A673 (cell line): ENCODE results near the gene XAGE3. TPM values are rescaled to one million over a fixed set of nuclear protein-coding genes. Genes with fewer than 3 reads are reported as not detected.
A peak's percentile ranks its signal among the peaks of the same experiment; 100 is the strongest.
"Not testable (repeated sequence)": the region's sequence is repeated elsewhere in the genome, so short reads cannot be mapped to it uniquely, and the experiment has no call there.

Source experiments
- BruUV-seq: library from RNA; stranded (reverse); fragments of 400-500 nt; replicated peaks from 2 replicates; lab custom pipeline; 2021; lab: Mats Ljungman, UMichigan
- CTCF ChIA-PET: fragments of 300-600 bp; sonication (Branson Sonifier 250); formaldehyde crosslinking; loops from one replicate; lab custom pipeline; 2022; ENCODE audit warnings: antibody characterized with exemption; lab: Charles Lee
- POLR2A ChIA-PET: fragments of 300-600 bp; sonication (Branson Sonifier 250); formaldehyde crosslinking; loops from one replicate; lab custom pipeline; 2022; ENCODE audit warnings: antibody characterized with exemption; ENCODE audit not compliant: low non-redundant PET; lab: Charles Lee
- DNase-seq: peaks from one replicate; pipeline ENCODE4 v3.0.0-alpha.2; 2015; ENCODE audit warnings: low spot score
- H3K27ac ChIP-seq: fragments of 200-600 bp; sonication (generic); 2 replicates; pipeline ENCODE4 v1.5.1; 2016; ENCODE audit warnings: mixed run types, low read depth, mild to moderate bottlenecking, mixed read lengths, antibody characterized with exemption, low read length; ENCODE audit not compliant: poor library complexity, severe bottlenecking
- H3K27me3 ChIP-seq: fragments of 200-600 bp; sonication (generic); replicated peaks from 2 replicates; pipeline ENCODE4 v1.6.1; 2017; ENCODE audit warnings: mixed run types, low read depth, mild to moderate bottlenecking, mixed read lengths, antibody characterized with exemption, low read length; ENCODE audit not compliant: insufficient read depth, poor library complexity
- H3K36me3 ChIP-seq: fragments of 200-600 bp; sonication (generic); 2 replicates; pipeline ENCODE4 v1.6.1; 2016; ENCODE audit warnings: mixed run types, mild to moderate bottlenecking, mixed read lengths, antibody characterized with exemption, low read length; ENCODE audit not compliant: insufficient read depth, poor library complexity, severe bottlenecking
- H3K4me1 ChIP-seq: fragments of 200-600 bp; sonication (generic); 2 replicates; pipeline ENCODE4 v1.6.1; 2017; ENCODE audit warnings: mixed run types, mild to moderate bottlenecking, mixed read lengths, antibody characterized with exemption, low read length; ENCODE audit not compliant: insufficient read depth, poor library complexity, severe bottlenecking
- H3K4me3 ChIP-seq: fragments of 200-600 bp; sonication (generic); 2 replicates; pipeline ENCODE4 v1.5.1; 2016; ENCODE audit warnings: low read depth, mixed run types, mild to moderate bottlenecking, mixed read lengths, low read length; ENCODE audit not compliant: poor library complexity, severe bottlenecking
- H3K9me3 ChIP-seq: fragments of 200-600 bp; sonication (generic); 2 replicates; pipeline ENCODE4 v1.6.1; 2016; ENCODE audit warnings: mixed run types, low read depth, mild to moderate bottlenecking, mixed read lengths, antibody characterized with exemption, low read length; ENCODE audit not compliant: poor library complexity, severe bottlenecking
- intact Hi-C: fragments of 100-400 bp; cut with micrococcal nuclease; formaldehyde crosslinking; loops from one replicate; pipeline ENCODE4 v1.10.0; 2022; ENCODE audit not compliant: unreplicated experiment
- total RNA-seq: library from RNA; stranded (reverse); gene quantifications from 2 replicates; pipeline ENCODE4 v1.2.3, GENCODE V29; 2021

The XAGE3 gene
- total RNA-seq, 1 experiment from 2014 or later: not detected

DNA sequence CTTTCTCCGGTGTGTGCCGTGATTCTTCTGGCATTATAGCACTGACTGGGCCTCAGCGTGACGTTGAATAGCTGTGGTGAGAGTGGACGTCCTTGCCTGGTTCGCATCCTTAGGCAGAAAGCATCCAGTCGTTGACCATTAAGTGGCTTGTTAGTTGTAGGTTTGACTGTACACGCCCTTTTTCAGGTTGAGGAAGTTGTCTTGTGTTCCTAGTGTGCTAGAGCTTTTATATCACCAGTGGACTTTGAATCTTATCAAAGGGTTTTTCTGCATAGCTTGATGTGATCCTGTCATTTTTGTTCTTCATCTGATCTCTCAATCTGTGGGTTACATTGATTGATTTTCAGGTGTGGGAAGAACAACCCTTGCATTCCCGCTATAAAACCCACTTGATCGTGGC, 37.6 kb upstream of the XAGE3 start:
- CTCF ChIA-PET, intact Hi-C loops, H3K4me3 ChIP-seq, H3K4me1 ChIP-seq, H3K36me3 ChIP-seq, H3K27me3 ChIP-seq, BruUV-seq, DNase-seq, POLR2A ChIA-PET, H3K27ac ChIP-seq, H3K9me3 ChIP-seq: not testable (repeated sequence)

DNA sequence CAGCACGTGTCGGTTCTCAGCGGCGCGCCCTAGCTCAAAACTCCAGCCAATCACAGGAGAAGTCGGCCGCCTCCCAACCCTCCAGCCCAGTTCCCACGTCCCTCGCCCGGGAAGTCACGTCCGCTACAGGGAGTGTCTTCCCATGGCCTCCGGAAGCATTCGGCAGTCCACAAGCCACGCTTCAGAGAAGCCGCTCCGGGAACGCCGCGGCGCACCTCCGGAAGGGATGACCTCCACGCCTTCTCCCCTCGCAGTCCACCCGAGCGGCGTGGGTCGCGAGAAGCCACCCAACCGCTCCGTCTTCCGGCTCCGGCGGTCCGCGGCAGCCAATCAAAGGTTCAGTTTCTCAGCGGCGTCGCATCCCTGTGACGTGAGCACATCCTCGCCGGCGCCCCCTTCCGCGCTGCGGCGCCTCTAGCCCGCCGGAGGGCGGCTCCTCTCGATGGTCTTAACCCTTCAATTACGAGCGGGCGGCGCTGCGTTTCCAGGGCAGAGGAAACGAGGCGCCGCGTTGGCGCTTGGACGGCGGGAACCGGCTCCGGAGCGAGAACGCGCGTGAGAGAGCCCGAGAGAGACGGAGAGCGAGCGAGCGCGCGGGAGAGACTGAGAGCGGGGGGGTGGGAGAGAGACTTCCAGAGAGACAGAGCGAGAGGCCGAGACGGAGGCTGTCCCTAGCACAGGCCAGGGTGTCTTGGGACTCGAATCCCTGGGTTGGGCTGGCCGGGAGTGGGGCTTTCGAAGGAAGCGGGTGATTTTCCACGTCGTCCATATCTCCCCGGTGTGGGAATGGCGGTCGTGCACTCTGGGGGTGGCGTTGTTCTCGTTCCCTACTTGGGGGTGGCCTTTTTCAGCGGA, 29.2 kb upstream of the XAGE3 start, which contains the start of gene FAM156B:
Gene FAM156B, plus strand, starts transcription at position 476 of the 855 bp plus-strand sequence. CDS start 9,896 bp downstream, outside the sequence.
- H3K36me3 ChIP-seq, H3K4me3 ChIP-seq, BruUV-seq, intact Hi-C loops, DNase-seq, POLR2A ChIA-PET, H3K4me1 ChIP-seq, H3K27me3 ChIP-seq, H3K9me3 ChIP-seq, CTCF ChIA-PET, H3K27ac ChIP-seq: not testable (repeated sequence)

DNA sequence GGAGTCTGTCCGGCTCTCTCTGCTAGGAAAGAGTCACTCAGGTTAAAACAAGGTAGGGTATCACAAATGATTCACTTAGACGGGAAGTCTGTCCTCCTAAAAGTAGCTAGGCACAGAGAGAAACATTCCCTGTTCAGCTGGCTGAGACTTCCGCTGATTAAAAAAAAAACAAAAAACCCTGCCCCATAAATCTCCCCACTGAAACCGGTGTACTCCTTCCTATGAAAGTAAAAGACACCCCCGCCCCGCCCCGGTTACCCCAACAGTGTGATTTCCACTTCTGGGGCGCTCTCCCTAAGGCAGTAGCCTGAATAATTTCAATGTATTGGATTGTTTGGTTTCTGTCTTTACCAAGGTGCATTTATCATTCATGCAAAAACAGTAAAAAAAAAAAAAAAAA, 28.6 kb upstream of the XAGE3 start:
- H3K4me1 ChIP-seq, DNase-seq, intact Hi-C loops, H3K4me3 ChIP-seq, H3K9me3 ChIP-seq, POLR2A ChIA-PET, H3K36me3 ChIP-seq, H3K27me3 ChIP-seq, CTCF ChIA-PET, H3K27ac ChIP-seq: not testable (repeated sequence)
- TSS peak; percentile 92 for BruUV-seq

DNA sequence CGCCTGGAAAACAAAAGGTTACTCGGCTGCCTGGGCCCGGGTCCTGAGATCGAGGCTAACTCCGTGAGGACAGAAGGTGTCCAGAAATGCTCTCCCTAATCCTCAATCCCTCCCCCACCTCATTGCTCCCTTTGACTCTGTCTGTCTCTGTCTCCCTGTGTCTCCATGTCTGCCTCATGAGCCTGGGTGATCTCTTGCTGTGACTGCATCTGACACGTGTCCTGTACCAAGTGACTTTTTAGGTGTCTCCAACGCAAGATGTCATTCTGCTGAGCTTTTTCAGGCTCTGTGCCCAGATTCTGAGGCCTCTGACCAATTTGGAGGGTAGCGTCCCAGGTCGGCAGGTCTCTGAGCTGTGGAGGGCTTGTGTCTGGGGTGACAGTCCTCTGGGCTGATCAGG, 20.2 kb upstream of the XAGE3 start:
- H3K27ac ChIP-seq, intact Hi-C loops, DNase-seq, H3K36me3 ChIP-seq, CTCF ChIA-PET, H3K4me1 ChIP-seq, H3K9me3 ChIP-seq, BruUV-seq, H3K4me3 ChIP-seq, H3K27me3 ChIP-seq, POLR2A ChIA-PET: not testable (repeated sequence)

DNA sequence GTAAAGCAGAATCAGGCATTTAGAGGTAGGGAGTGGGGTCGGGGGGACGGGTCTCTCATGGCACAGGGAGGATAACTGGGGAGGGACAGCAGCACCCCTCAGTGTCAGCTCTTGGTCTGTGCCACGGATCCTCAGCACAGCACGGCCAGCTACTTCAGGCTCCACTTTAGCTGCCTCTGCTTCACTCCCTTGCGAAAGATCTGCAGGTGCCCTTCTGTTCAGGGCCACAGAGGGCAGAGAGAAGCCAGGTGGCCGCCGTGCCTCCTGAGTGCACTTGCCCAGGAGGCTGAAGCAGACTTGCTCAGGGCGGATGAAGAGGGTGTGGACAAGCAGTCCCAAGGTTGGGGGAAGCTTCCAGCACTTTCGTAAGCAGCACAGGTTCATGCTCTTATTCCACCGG, 19.6 kb upstream of the XAGE3 start:
- H3K9me3 ChIP-seq, BruUV-seq, intact Hi-C loops, H3K36me3 ChIP-seq, H3K4me1 ChIP-seq, H3K4me3 ChIP-seq, CTCF ChIA-PET, POLR2A ChIA-PET, DNase-seq, H3K27me3 ChIP-seq, H3K27ac ChIP-seq: not testable (repeated sequence)

DNA sequence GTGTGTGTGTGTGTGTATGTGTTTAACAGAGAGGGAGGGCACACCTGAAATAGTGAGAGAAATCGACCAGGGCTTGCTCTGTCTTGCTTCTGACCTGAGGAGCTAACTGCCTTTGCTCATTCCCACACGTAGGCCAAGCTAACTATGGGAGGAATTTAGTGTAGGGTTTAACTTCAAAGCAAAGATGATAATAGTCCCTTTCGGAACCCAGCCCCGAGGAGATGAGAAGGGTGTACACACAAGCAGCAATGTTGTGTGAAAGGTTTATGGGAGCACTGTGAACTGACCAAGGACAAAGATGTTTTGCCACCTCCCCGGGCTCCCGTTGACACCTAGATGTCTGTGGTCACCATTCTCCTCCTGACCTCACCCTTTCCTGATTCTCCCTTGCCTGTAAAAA, 8.5 kb upstream of the XAGE3 start:
- H3K27me3 ChIP-seq, H3K4me3 ChIP-seq, POLR2A ChIA-PET, H3K36me3 ChIP-seq, H3K27ac ChIP-seq, DNase-seq, intact Hi-C loops, BruUV-seq, H3K4me1 ChIP-seq, CTCF ChIA-PET, H3K9me3 ChIP-seq: not testable (repeated sequence)

DNA sequence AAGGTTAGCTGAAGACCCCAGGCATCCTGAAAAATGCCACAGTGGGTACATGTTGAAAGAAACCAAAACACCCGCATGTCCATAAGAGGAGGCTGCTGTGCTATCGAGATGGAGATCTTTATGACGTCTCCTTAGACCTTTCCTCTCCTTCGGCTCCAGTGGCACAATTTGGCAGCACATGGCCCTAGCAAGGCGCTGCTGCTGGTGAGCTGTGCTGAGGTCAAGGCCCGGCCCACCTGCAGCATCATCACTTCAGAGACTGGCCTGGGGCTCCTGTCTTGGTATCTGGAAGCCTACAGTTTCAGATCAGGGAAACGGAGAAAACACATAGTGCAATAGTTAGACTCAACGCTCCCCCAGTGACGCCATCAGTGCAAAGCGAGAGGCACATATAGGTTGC, 7.6 kb upstream of the XAGE3 start:
- H3K36me3 ChIP-seq, H3K4me1 ChIP-seq, POLR2A ChIA-PET, H3K27ac ChIP-seq, BruUV-seq, H3K4me3 ChIP-seq, intact Hi-C loops, H3K9me3 ChIP-seq, H3K27me3 ChIP-seq, DNase-seq, CTCF ChIA-PET: not testable (repeated sequence)
